IMR-90 (cell line): ENCODE results near the gene GPR82. TPM values are rescaled to one million over a fixed set of nuclear protein-coding genes. Genes with fewer than 3 reads are reported as not detected.
"Not testable (repeated sequence)": the region's sequence is repeated elsewhere in the genome, so short reads cannot be mapped to it uniquely, and the experiment has no call there.

Source experiments
- ATAC-seq: fragments of 200-7000 bp; cut with Tn5 transposase; 2 replicates; pipeline ENCODE4 v1.9.1; 2020; ENCODE audit warnings: low read depth, mild to moderate bottlenecking, moderate library complexity
- BruUV-seq: library from RNA; stranded (reverse); fragments of 400-500 nt; replicated peaks from 2 replicates; lab custom pipeline; 2021; lab: Mats Ljungman, UMichigan
- CTCF ChIA-PET: fragments of 300-600 bp; formaldehyde crosslinking; extraction: SDS; loops from one replicate; lab custom pipeline; 2021; ENCODE audit warnings: antibody characterized with exemption; lab: Yijun Ruan, JAX
- POLR2A ChIA-PET: fragments of 300-600 bp; sonication (Branson Sonifier 250); formaldehyde crosslinking; loops from one replicate; lab custom pipeline; 2022; ENCODE audit warnings: antibody characterized with exemption; ENCODE audit not compliant: unreplicated experiment; lab: Charles Lee
- DNase-seq: peaks from one replicate; pipeline ENCODE4 v3.0.0; 2013
- H2AFZ ChIP-seq: replicated peaks from 2 replicates; pipeline ENCODE3; 2013; ENCODE audit warnings: low read length, mild to moderate bottlenecking; ENCODE audit not compliant: poor library complexity
- H2AK5ac ChIP-seq: 2 replicates; pipeline ENCODE4 v1.6.1; 2013; ENCODE audit warnings: low read depth, low read length, inconsistent platforms
- H2AK9ac ChIP-seq: replicated peaks from 2 replicates; pipeline ENCODE3; 2013; ENCODE audit warnings: mild to moderate bottlenecking, low read depth, low read length, moderate library complexity; ENCODE audit not compliant: poor library complexity
- H2BK120ac ChIP-seq: 2 replicates; pipeline ENCODE4 v1.6.1; 2013; ENCODE audit warnings: low read depth, low read length, inconsistent platforms
- H2BK15ac ChIP-seq: 3 replicates; pipeline ENCODE4 v1.6.1; 2013; ENCODE audit warnings: low read depth, low read length, inconsistent platforms
- H2BK20ac ChIP-seq: 2 replicates; pipeline ENCODE4 v1.6.1; 2013; ENCODE audit warnings: low read depth, mild to moderate bottlenecking, inconsistent platforms, low read length, moderate library complexity
- H2BK5ac ChIP-seq: 2 replicates; pipeline ENCODE4 v1.6.1; 2013; ENCODE audit warnings: mild to moderate bottlenecking, low read depth, low read length, inconsistent platforms; ENCODE audit not compliant: poor library complexity, severe bottlenecking
- H3K14ac ChIP-seq: replicated peaks from 2 replicates; pipeline ENCODE4 v1.6.1; 2013; ENCODE audit warnings: low read depth, low read length, inconsistent platforms
- H3K18ac ChIP-seq: 2 replicates; pipeline ENCODE4 v1.6.1; 2013; ENCODE audit warnings: low read depth, low read length, control low read depth
- H3K23ac ChIP-seq: 2 replicates; pipeline ENCODE4 v1.6.1; 2013; ENCODE audit warnings: low read depth, low read length, inconsistent platforms
- H3K27ac ChIP-seq: 2 replicates; pipeline ENCODE4 v1.5.1; 2013; ENCODE audit warnings: mild to moderate bottlenecking, control low read depth, low read length; ENCODE audit not compliant: insufficient read depth
- H3K27me3 ChIP-seq: 2 replicates; pipeline ENCODE4 v1.6.1; 2013; ENCODE audit warnings: low read length; ENCODE audit not compliant: control insufficient read depth, insufficient read depth
- H3K36me3 ChIP-seq: 2 replicates; pipeline ENCODE4 v1.6.1; 2013; ENCODE audit warnings: low read length, mixed read lengths; ENCODE audit not compliant: control insufficient read depth, insufficient read depth
- H3K4ac ChIP-seq: 2 replicates; pipeline ENCODE4 v1.6.1; 2013; ENCODE audit warnings: low read depth, low read length, inconsistent platforms
- H3K4me1 ChIP-seq: 2 replicates; pipeline ENCODE4 v1.6.1; 2013; ENCODE audit warnings: low read length, mixed read lengths; ENCODE audit not compliant: control insufficient read depth, insufficient read depth
- H3K4me2 ChIP-seq: 2 replicates; pipeline ENCODE4 v1.6.1; 2013; ENCODE audit warnings: low read depth, mild to moderate bottlenecking, control low read depth, low read length, moderate library complexity
- H3K4me3 ChIP-seq: 2 replicates; pipeline ENCODE4 v1.5.1; 2013; ENCODE audit warnings: low read depth, mild to moderate bottlenecking, control low read depth, low read length, moderate library complexity; ENCODE audit not compliant: insufficient read depth
- H3K56ac ChIP-seq: 2 replicates; pipeline ENCODE4 v1.6.1; 2013; ENCODE audit warnings: low read length, inconsistent platforms; ENCODE audit not compliant: insufficient read depth; ENCODE audit errors: extremely low read depth
- H3K79me1 ChIP-seq, 2 experiments: 2 replicates each; pipeline ENCODE4 v1.6.1; 2013; ENCODE audit warnings: low read length in 2 of 2, inconsistent platforms in 1 of 2, low read depth in 1 of 2
- H3K9ac ChIP-seq: 2 replicates; pipeline ENCODE4 v1.6.1; 2013; ENCODE audit warnings: low read depth, low read length, control low read depth
- H3K9me1 ChIP-seq: 2 replicates; pipeline ENCODE4 v1.6.1; 2013; ENCODE audit warnings: low read length, inconsistent platforms; ENCODE audit not compliant: insufficient read depth
- H3K9me3 ChIP-seq: 2 replicates; pipeline ENCODE4 v1.6.1; 2013; ENCODE audit warnings: low read length; ENCODE audit not compliant: control insufficient read depth, insufficient read depth
- H4K20me1 ChIP-seq: 2 replicates; pipeline ENCODE4 v1.6.1; 2013; ENCODE audit warnings: low read length, inconsistent platforms; ENCODE audit not compliant: insufficient read depth
- H4K5ac ChIP-seq: 2 replicates; pipeline ENCODE4 v1.6.1; 2013; ENCODE audit warnings: mild to moderate bottlenecking, low read depth, low read length, control low read depth
- H4K8ac ChIP-seq, 2 experiments: 2 replicates each; pipeline ENCODE4 v1.6.1; 2013; ENCODE audit warnings: low read depth in 2 of 2, low read length in 2 of 2, control low read depth in 1 of 2, inconsistent platforms in 1 of 2
- H4K91ac ChIP-seq: 2 replicates; pipeline ENCODE4 v1.6.1; 2013; ENCODE audit warnings: low read depth, low read length, inconsistent platforms; ENCODE audit not compliant: insufficient read depth
- FOS ChIP-seq: fragments of 150-350 bp; IDR thresholded peaks from 2 replicates; pipeline ENCODE4 v1.6.1; 2016; ENCODE audit warnings: low read depth, low read length
- RAD21 ChIP-seq: IDR thresholded peaks from 2 replicates; pipeline ENCODE4 v1.6.1; 2012; ENCODE audit warnings: low read length, improper control_type of control experiment
- RFX5 ChIP-seq: IDR thresholded peaks from 2 replicates; pipeline ENCODE4 v1.8.0; 2012; ENCODE audit warnings: low read depth, mild to moderate bottlenecking, low read length, moderate library complexity
- WGBS, 2 experiments: methylation state at CpG; one replicate each; pipeline versions ENCODE4 v1.1.5 to v1.1.7; 2013; ENCODE audit warnings: missing lambda C conversion rate in 2 of 2; ENCODE audit not compliant: insufficient read length in 1 of 2; ENCODE audit errors: extremely low coverage in 2 of 2; 5-methylcytosine and 5-hydroxymethylcytosine counted together
- dilution Hi-C: fragments of 300-500 bp; cut with HindIII; formaldehyde crosslinking; loops from one replicate; pipeline ENCODE4 v1.14.3; 2018; ENCODE audit warnings: low sequenced_read_pairs; ENCODE audit not compliant: unreplicated experiment
- in situ Hi-C: fragments of 300-500 bp; cut with MboI; formaldehyde crosslinking; loops from 3 replicates; pipeline ENCODE4 v1.14.3; 2019; ENCODE audit warnings: low sequenced_read_pairs, inconsistent platforms, mixed read lengths
- intact Hi-C: fragments of 100-400 bp; cut with micrococcal nuclease; formaldehyde crosslinking; loops from 2 replicates; pipeline ENCODE4 v1.10.0; 2022
- polyA plus RNA-seq, 3 experiments: library from polyadenylated mRNA; depleted of rRNA; stranded (reverse); fragments of >200 nt; gene quantifications; 2 replicates each; pipeline ENCODE4 v1.2.3, GENCODE V29; 2012; ENCODE audit warnings: low replicate concordance in 1 of 3
- total RNA-seq: library from RNA; depleted of rRNA; stranded (reverse); fragments of >200 nt; gene quantifications from 2 replicates; pipeline ENCODE4 v1.2.3, GENCODE V29; 2012

The GPR82 gene
- total and polyA plus RNA-seq, 2 of the 4 experiments (the other 2 are of a cell fraction), result not detected

DNA sequence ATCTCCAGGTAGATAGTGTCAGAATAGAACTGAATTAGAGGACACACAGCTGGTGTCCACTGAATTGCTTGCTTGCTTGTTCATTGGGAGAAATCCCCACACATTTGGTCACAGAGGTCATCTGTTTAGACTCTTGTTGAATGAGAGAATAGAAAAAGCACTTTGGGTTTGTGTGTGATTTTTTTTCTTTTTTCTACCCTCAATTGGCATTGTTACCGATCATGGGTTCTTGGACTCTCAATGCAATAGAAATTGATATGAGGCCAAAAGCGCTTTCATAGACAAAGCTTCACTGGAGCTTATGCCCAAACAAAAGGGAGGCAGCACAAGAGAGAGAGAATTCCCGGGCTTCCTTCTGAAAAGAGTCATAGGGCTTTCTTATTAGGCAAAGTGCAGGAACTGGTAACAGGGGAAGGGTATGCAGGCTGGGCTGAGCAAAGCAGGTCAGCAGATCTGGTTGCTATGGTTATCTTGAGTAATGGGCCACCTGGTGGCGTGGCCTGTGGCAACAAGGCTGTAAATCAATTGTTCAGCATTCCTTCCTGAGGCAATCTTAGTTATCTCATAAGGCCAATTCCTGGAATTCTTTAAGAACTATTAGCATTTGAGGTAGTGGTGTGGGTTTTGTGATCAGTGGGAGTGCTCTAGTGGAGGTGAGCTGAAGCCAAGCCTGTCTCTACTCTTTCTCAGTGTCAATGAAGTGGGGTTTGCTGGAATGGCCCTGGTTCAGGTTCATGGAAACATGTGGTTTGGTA lies 5.3 kb upstream of the GPR82 start:
- H3K14ac ChIP-seq, result no peak overlapping the region
- no peak overlapping the region for H3K4ac ChIP-seq
- no peaks in the 10 kb centered on the region for H3K79me1 ChIP-seq
- no peak overlapping the region for H2BK120ac ChIP-seq
- H3K56ac ChIP-seq, result no peak overlapping the region
- H2BK5ac ChIP-seq, result no peak overlapping the region
- CTCF ChIA-PET, result no interaction called here
- BruUV-seq, result no TSS peak
- H4K5ac ChIP-seq, result no peak overlapping the region
- H3K4me1 ChIP-seq, result peaks cover 1% of the 10 kb centered on the region; the same call in 1 of the 2 replicates
- POLR2A ChIA-PET, result no interaction called here
- no peak overlapping the region for H2AK9ac ChIP-seq
- H3K9me1 ChIP-seq, result no peaks in the 10 kb centered on the region
- peaks cover 8% of the 10 kb centered on the region; the same call in 1 of the 2 replicates for H3K9me3 ChIP-seq
- no peak overlapping the region for H3K27ac ChIP-seq
- H3K23ac ChIP-seq, result no peak overlapping the region
- H3K4me2 ChIP-seq, result no peak overlapping the region
- no peaks in the 10 kb centered on the region; the same call in 1 of the 2 replicates for H3K27me3 ChIP-seq
- ATAC-seq (no peak), DNase-seq (no peak)
- dilution Hi-C loops, result no loop called here
- no peak overlapping the region for H2AFZ ChIP-seq
- H2BK20ac ChIP-seq, result no peak overlapping the region
- H3K9ac ChIP-seq, result no peak overlapping the region
- no peak overlapping the region for H3K18ac ChIP-seq
- H2BK15ac ChIP-seq, result no peak overlapping the region
- H2AK5ac ChIP-seq, result no peak overlapping the region
- intact Hi-C loops, result no loop called here
- no peaks in the 10 kb centered on the region for H3K36me3 ChIP-seq
- no peak overlapping the region for H4K91ac ChIP-seq
- WGBS, 2 experiments, result 50% methylated on average over 1 of the region's 4 CpGs; no CpG with 5 or more reads in 1 of the 2 experiments
- H3K4me3 ChIP-seq, result no peak overlapping the region
- no peak overlapping the region for H4K8ac ChIP-seq
- TF ChIP-seq RAD21 (no peak), FOS (no peak), RFX5 (no peak)
- in situ Hi-C loops, result no loop called here
- no peaks in the 10 kb centered on the region for H4K20me1 ChIP-seq

DNA sequence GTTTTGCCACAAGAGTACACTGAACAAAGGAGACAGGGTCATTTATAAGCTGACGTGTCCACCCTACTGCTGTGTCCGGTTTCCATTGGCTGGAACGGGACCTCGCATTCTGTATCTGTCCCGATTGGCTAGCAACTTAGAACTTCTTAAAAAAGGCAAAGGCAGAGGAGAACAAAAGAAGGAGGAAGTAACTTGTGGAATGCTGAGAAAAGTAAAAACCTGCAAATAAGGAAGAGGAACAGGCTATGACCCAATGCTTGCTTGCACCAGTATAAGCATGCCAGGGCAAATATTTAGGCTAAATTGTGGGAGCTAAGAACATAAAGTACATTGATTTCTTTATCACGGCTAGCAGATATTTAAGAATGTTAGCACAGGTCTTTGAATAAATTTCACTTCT lies 4.4 kb upstream of the GPR82 start:
- CTCF ChIA-PET, DNase-seq, BruUV-seq, H2BK120ac ChIP-seq, ATAC-seq, H3K4me1 ChIP-seq, H4K5ac ChIP-seq, H3K36me3 ChIP-seq, H3K27ac ChIP-seq, H2BK5ac ChIP-seq, H2BK20ac ChIP-seq, H2AK5ac ChIP-seq, H3K14ac ChIP-seq, H3K23ac ChIP-seq, intact Hi-C loops, H4K91ac ChIP-seq, H3K56ac ChIP-seq, H3K9me3 ChIP-seq, in situ Hi-C loops, H3K4me3 ChIP-seq, H2AK9ac ChIP-seq, H3K4ac ChIP-seq, H3K9me1 ChIP-seq, dilution Hi-C loops, H3K27me3 ChIP-seq, H4K20me1 ChIP-seq, POLR2A ChIA-PET, H4K8ac ChIP-seq, H2AFZ ChIP-seq, H3K18ac ChIP-seq, H3K4me2 ChIP-seq, H2BK15ac ChIP-seq, H3K9ac ChIP-seq, H3K79me1 ChIP-seq: not testable (repeated sequence)
- no CpG with 5 or more reads among the region's 6 CpGs for WGBS, 2 experiments
